HG03460 (cell line): ENCODE data around the gene SDHB.

Experiments
- ATAC-seq: cut with Tn5 transposase; IDR thresholded peaks from one replicate; pipeline ENCODE4 v1.9.1; 2021; ENCODE audit not compliant: unreplicated experiment

SDHB gene

GRCh38 chr1:17013491-17014320 is 40.1 kb downstream of the SDHB start:
- no peak for ATAC-seq

GRCh38 chr1:17012775-17013490 is 40.9 kb downstream of the SDHB start:
- ATAC-seq = no peak

GRCh38 chr1:17011439-17012307 is 42.2 kb downstream of the SDHB start, which contains the start of gene ATP13A2:
Gene ATP13A2 (minus strand): TSS chr1:17011928. CDS start chr1:17011738, 190 bp downstream.
- peak; percentile 86 for ATAC-seq

- peak; percentile 8 for ATAC-seq
These were observed 42.8 kb downstream of the SDHB start for GRCh38 chr1:17011092-17011438.

GRCh38 chr1:17009706-17010105 is 44.1 kb downstream of the SDHB start:
- ATAC-seq = no peak

GRCh38 chr1:17008208-17008855 is 45.5 kb downstream of the SDHB start:
- ATAC-seq = no peak

- no peak for ATAC-seq
These were observed 46.7 kb downstream of the SDHB start for GRCh38 chr1:17007121-17007520.

- ATAC-seq = no peak
These were observed 48.5 kb downstream of the SDHB start for GRCh38 chr1:17005365-17005740.

- ATAC-seq = no peak
These were observed 49.1 kb downstream of the SDHB start for GRCh38 chr1:17004466-17005364.

GRCh38 chr1:17002524-17002902 is 51.3 kb downstream of the SDHB start:
- no peak for ATAC-seq

- ATAC-seq = no peak
These were observed 51.9 kb downstream of the SDHB start for GRCh38 chr1:17001760-17002523.

- no peak for ATAC-seq
These were observed 54.0 kb downstream of the SDHB start for GRCh38 chr1:16999863-17000262.

- no peak for ATAC-seq
These were observed 55.2 kb downstream of the SDHB start for GRCh38 chr1:16998589-16998988.

GRCh38 chr1:16996845-16997244 is 57.0 kb downstream of the SDHB start:
- ATAC-seq = no peak

- no peak for ATAC-seq
These were observed 60.3 kb downstream of the SDHB start for GRCh38 chr1:16993521-16994038.

GRCh38 chr1:16992675-16993074 is 61.2 kb downstream of the SDHB start:
- no peak for ATAC-seq

- ATAC-seq = no peak
These were observed 61.7 kb downstream of the SDHB start for GRCh38 chr1:16992102-16992501.

- ATAC-seq = no peak
These were observed 62.3 kb downstream of the SDHB start for GRCh38 chr1:16991571-16991970.
